Kidney epithelial cell (primary cell): Measurements from ENCODE around the gene SYNGR3. TPM values are rescaled to one million over a fixed set of nuclear protein-coding genes. Genes with fewer than 3 reads are reported as not detected.
A peak's percentile ranks its signal among the peaks of the same experiment; 100 is the strongest.
"Not testable (repeated sequence)": the region's sequence is repeated elsewhere in the genome, so short reads cannot be mapped to it uniquely, and the experiment has no call there.

Experiments
- DNase-seq: peaks from one replicate; pipeline ENCODE4 v3.0.0-alpha.2; 2010; ENCODE audit warnings: low read depth
- H3K27me3 ChIP-seq: 2 replicates; pipeline ENCODE4 v1.6.0; 2011; ENCODE audit warnings: low read length; ENCODE audit not compliant: control insufficient read depth, insufficient read depth
- H3K36me3 ChIP-seq: 2 replicates; pipeline ENCODE4 v1.5.1; 2011; ENCODE audit warnings: low read length; ENCODE audit not compliant: control insufficient read depth, insufficient read depth
- H3K4me3 ChIP-seq: 2 replicates; pipeline ENCODE4 v1.5.1; 2011; ENCODE audit warnings: low read depth, mild to moderate bottlenecking, control low read depth, low read length
- total RNA-seq: library from RNA; depleted of rRNA; stranded (reverse); fragments of >200 nt; gene quantifications from 2 replicates; pipeline ENCODE4 v1.2.3, GENCODE V29; 2015
- TF ChIP-seq, protein P1 (sequence below): IDR thresholded peaks from 2 replicates; pipeline ENCODE4 v1.5.1; 2011; ENCODE audit warnings: mild to moderate bottlenecking, moderate library complexity, low read length, control low read depth, inconsistent platforms; ENCODE audit not compliant: insufficient read depth, poor library complexity, severe bottlenecking

The SYNGR3 gene
- total RNA-seq, 1 donor from 2014 or later, result 11.3 TPM

GRCh38 chr16:2033057-2033908 is 43.5 kb downstream of the SYNGR3 start:
- H3K4me3 ChIP-seq, result peak overlapping the region; percentile 8
- TF ChIP-seq, protein P1, sequence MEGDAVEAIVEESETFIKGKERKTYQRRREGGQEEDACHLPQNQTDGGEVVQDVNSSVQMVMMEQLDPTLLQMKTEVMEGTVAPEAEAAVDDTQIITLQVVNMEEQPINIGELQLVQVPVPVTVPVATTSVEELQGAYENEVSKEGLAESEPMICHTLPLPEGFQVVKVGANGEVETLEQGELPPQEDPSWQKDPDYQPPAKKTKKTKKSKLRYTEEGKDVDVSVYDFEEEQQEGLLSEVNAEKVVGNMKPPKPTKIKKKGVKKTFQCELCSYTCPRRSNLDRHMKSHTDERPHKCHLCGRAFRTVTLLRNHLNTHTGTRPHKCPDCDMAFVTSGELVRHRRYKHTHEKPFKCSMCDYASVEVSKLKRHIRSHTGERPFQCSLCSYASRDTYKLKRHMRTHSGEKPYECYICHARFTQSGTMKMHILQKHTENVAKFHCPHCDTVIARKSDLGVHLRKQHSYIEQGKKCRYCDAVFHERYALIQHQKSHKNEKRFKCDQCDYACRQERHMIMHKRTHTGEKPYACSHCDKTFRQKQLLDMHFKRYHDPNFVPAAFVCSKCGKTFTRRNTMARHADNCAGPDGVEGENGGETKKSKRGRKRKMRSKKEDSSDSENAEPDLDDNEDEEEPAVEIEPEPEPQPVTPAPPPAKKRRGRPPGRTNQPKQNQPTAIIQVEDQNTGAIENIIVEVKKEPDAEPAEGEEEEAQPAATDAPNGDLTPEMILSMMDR, result no peak
- no peak for DNase-seq
- no peaks in the 10 kb centered on the region for H3K36me3 ChIP-seq
- H3K27me3 ChIP-seq, result no peaks in the 10 kb centered on the region

DNA sequence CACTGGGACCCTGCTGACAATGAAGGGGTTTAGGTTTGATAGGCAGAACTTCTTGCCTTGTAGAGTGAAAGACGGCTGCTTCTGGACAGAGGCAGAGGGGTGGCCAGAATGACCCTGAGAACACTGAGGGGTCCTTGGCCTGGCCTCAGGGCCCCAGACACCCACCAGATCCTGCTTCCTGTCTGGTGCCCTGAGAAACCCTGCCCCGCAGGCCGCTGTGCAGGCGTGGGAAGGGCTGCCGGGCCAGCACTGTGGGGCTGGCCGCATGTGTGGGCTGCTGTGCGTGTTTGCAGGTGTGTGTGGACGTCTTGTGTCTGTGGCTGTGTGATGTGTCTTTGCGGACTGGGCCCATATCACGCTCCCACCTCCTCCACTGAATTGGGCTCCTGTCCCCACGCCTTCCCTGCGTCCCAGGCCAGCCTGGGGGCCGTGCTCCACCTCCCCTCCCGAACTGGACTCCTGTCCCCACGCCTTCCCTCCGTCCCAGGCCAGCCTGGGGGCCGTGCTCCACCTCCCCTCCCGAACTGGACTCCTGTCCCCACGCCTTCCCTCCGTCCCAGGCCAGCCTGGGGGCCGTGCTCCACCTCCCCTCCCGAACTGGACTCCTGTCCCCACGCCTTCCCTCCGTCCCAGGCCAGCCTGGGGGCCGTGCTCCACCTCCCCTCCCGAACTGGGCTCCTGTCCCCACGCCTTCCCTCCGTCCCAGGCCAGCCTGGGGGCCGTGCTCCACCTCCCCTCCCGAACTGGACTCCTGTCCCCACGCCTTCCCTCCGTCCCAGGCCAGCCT is 44.3 kb downstream of the SYNGR3 start:
- not testable (repeated sequence) for DNase-seq, H3K36me3 ChIP-seq, H3K27me3 ChIP-seq
- H3K4me3 ChIP-seq, result peak overlapping the region; percentile 8

DNA sequence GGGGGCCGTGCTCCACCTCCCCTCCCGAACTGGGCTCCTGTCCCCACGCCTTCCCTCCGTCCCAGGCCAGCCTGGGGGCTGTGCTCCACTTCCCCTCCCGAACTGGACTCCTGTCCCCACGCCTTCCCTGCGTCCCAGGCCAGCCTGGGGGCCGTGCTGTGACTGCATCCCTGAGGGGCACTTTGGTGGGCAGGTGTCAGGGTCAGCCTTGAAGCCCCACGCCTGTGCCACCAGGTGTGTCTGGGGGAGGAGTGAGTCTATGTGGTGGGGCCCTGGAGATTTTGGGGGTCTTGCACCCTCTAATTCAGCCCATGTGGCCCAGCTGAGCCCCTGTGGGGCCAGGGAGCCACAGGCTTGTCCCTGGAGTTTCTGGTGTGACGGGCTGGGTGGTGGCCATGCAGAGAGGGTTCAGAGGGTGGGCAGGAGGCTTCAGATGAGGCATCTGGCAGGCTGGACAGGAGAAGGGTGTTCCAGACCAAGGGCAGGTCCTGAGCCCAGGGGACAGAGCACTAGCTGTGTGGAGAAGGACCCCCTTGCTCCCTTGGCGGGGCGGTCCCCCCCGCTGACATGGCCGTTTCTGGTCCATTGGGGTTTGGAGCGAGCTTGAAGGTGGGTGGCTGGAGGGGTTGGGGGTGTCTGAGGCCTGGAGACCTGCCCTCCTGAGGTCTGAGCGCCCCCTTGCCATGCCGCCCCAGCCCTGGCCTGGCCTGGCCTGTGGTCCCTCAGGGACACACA is 45.1 kb downstream of the SYNGR3 start:
- Histone ChIP-seq H3K27me3 (no peaks in the 10 kb centered on the region), H3K36me3 (no peaks in the 10 kb centered on the region), H3K4me3 (no peak overlapping the region)
- TF ChIP-seq, protein P1, result no peak
- DNase-seq, result no peak

GRCh38 chr16:2035431-2036199 is 45.8 kb downstream of the SYNGR3 start:
- Histone ChIP-seq H3K27me3 (no peaks in the 10 kb centered on the region), H3K36me3 (no peaks in the 10 kb centered on the region), H3K4me3 (no peak overlapping the region)
- DNase-seq, result no peak
- TF ChIP-seq, protein P1, result no peak

GRCh38 chr16:2036200-2036966 is 46.6 kb downstream of the SYNGR3 start:
- DNase-seq, result no peak
- H3K4me3 ChIP-seq, result no peak overlapping the region
- TF ChIP-seq, protein P1, result no peak
- no peaks in the 10 kb centered on the region for H3K27me3 ChIP-seq
- no peaks in the 10 kb centered on the region for H3K36me3 ChIP-seq
